Anterior cingulate cortex (tissue), 58 donors: ENCODE data around the gene SPTBN1.

ENCODE experiments used
- DNase-seq, 58 donors: peaks; one replicate each; lab custom pipeline; 2025; lab: John Stamatoyannopoulos, UW

Gene SPTBN1

GRCh38 chr2:54455563-54456361 is at the start of gene SPTBN1:
Gene SPTBN1 (plus strand): TSS chr2:54456327. CDS start chr2:54526419, 70,092 bp downstream.
- DNase-seq, result peak in 57 of 58 donors; percentile 61 to 98 (median 93)

DNA sequence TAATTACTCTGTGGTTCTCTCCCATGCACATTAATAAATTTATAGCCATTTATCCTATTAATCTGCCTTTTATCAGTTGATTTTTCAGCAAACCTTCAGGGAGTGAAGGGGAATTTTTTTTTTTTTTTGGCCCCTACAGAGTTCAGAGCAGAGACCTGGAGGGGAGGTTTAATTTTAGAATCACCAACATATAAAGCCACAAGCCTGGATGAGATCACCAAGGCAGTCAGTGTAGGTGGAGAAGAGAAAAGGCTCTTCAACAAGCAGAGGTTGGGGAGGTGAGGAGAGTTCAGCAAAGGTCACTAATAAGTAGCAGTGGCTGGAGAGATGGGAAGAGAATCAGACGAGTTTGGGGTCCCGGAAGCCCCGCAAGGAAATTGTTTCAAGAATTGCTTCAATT is 48.4 kb upstream of the SPTBN1 start:
- no peak for DNase-seq

DNA sequence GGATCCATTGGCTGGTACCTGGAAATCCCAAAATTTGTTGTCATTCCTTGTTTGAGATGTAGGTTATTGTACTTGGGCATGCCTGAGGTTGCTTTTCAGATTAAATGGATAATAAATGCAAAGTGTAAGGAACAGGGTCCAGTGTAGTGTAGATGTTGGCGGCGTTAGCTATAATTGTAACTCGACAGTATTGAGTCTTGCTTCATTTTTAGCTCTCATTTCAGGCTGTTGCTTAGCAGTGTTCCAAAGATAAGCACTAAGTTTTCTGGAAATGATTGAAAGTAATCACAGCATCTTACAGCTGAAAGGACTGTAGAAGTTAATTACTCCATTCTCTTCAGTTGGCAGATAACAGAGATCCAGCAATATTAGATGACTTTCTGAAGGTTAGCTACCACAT is 47.8 kb upstream of the SPTBN1 start:
- peak in 1 of 58 donors; percentile 13 for DNase-seq

- DNase-seq, result peak in 43 of 58 donors; percentile 5 to 74 (median 37)
Observed at GRCh38 chr2:54409752-54410151, 46.4 kb upstream of the SPTBN1 start.

GRCh38 chr2:54411801-54412354 is 44.2 kb upstream of the SPTBN1 start:
- no peak for DNase-seq

DNA sequence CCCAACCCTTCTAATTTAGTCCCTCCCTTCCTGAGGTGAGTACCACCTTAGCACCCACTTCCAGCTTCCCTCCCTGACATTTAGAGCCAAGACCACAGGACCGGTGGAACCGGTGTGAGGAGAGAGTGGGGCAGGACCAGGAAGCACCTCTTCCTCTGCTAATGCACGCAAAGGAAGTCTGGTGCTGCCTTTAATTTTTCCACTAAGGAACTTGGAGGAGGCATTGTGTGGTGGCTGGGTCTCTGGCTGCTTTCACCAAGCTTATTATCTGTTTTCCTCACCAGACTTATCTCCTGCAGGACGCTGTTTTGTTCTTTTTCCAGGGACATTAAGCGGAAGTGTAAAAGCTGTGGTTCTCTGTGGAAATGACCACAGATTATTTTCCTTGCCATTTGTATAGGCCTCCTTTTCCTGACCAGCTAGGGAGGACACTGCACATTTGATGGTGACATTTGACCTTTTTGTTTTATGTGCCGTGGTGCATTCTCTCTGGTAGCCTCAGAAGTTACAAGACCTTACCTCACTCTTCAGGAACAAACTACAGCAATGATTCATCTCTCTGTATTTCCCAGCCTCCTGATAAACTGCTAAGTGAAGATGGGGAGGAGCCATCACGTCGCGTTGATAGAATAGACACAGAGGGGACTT is 39.8 kb upstream of the SPTBN1 start:
- DNase-seq, result no peak

GRCh38 chr2:54416938-54417337 is 39.2 kb upstream of the SPTBN1 start:
- no peak for DNase-seq

- DNase-seq, result no peak
Observed at GRCh38 chr2:54417577-54417976, 38.5 kb upstream of the SPTBN1 start.

DNA sequence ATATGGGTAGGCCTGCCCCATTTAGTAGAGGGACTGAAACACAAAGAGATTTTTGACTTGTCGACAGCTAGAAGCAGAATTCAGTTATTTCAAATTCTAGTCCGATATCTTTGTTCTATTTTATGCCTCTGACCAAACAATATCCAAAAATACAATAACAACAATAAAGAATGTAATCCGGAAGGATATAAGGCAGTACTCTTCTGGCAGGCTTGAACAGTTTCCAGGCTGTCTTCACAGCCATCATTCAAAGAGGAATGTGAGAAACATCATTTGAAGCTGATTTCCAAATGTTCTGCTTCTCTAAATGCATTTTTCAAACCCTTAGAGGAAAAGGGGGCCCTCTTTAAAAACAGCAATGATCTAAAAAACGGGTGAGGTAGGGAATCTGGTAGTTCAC is 36.7 kb upstream of the SPTBN1 start:
- no peak for DNase-seq

GRCh38 chr2:54419855-54420523 is 36.1 kb upstream of the SPTBN1 start:
- DNase-seq, result no peak

- DNase-seq, result no peak
Observed at GRCh38 chr2:54420524-54421172, 35.5 kb upstream of the SPTBN1 start.

DNA sequence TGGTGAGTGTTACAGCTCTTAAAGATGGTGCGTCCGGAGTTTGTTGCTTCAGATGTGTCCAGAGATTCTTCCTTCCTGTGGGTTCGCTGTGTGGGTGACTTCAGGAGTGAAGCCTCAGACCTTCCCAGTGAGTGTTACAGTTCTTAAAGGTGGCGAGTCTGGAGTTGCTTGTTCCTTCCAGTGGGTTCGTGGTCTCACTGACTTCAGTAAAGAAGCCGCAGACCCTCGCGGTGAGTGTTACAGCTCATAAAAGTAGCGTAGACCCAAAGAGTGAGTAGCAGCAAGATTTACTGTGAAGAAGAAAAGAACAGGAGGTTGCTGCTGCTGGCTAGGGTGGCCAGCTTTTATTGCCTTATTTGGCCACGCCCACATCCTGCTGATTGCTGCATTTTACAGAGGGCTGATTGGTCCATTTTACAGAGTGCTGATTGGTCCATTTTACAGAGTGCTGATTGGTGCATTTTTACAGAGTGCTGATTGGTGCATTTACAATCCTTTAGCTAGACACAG is 34.0 kb upstream of the SPTBN1 start:
- no peak for DNase-seq

- DNase-seq, result peak in 2 of 58 donors; percentile 5 to 12
Observed at GRCh38 chr2:54423213-54423612, 32.9 kb upstream of the SPTBN1 start.

DNA sequence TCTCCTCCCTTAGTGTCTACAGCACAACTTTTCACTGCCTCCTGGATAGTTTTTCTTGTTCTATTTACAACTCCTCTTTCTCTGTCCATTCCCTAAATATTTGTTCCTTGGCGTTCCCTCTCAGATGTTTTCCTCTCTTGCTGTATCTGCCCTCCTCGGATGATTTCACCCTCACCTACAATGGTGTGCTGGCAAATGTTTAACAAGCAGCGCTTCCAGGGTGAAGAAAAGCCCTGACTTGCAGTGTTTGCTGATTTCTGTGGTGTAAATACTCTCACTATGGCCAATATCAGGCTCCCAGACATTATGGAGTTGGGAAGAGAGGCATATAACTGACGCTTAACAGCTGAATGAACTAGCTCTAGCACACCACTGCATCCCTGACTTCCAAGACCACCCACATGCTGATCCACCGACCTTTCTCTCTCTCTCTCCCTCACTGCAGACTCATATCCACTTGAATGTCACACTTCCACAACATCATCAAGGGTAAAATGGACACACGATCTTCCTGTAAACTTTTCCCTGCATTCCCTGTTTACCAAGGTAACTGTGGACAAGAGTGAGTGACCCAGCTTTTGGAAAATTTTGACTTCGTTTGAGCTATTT is 31.5 kb upstream of the SPTBN1 start:
- DNase-seq, result no peak

DNA sequence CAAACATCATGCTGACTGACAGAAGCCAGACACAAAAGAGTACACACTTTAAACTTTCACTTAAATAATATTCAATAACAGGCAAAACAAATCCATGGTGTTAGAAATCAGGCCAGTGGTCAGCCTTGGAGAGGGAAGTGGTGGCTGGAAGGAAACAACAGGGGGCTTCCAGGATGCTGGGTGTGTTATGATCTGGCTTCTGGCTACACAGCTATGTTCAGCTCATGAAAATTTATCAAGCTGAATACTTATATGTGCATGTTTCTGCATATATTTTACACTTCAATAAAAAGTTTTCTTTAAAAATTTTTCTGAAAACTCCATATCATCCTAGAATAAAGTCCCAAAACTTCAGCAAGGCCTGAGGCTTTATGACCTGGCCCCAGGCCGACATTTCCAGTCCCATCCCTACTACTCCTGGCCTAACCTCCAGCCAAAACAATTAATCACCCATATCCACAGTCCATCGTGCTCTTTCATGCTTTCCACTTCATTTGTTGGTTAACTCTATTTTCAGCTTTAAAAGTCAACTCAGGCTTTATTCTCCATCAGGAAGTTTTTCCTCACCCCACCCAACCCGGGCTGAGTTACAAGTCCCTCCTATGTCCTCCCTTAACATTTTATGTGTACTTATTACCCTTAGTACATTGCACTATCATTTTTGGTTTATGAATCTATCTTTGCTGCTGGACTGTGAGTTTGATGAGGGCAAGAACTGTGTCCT is 27.9 kb upstream of the SPTBN1 start:
- no peak for DNase-seq

GRCh38 chr2:54429054-54429453 is 27.1 kb upstream of the SPTBN1 start:
- DNase-seq, result no peak

- DNase-seq, result no peak
Observed at GRCh38 chr2:54429811-54430551, 26.1 kb upstream of the SPTBN1 start.

DNA sequence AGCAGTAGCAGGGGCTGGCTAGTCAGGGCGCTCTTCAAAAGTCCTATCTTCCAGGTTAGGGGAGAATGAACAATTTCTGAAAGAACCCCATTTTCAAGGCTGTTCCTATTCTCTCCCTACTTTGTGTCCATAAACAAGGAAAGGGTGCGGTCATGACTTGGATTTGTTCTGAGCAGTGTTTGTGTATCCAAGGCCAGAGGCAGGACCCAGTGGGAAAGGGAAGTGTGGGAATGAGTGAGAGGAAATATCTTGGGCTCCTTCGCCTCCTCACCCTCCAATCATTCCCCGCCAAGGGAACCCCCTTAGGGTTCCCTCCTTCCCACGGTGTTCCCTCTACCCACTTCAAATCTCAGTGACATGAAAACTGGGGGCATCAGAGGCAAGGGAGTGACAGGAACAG is 25.5 kb upstream of the SPTBN1 start:
- DNase-seq, result no peak
